HUES48 (cell line): ENCODE results near the gene SUPT5H.
"Not testable (repeated sequence)": the region's sequence is repeated elsewhere in the genome, so short reads cannot be mapped to it uniquely, and the experiment has no call there.

ENCODE experiments used
- H3K27ac ChIP-seq: one replicate; pipeline ENCODE4 v1.7.0; 2013; ENCODE audit warnings: low read depth, low read length, inconsistent platforms
- H3K27me3 ChIP-seq: 2 replicates; pipeline ENCODE4 v1.6.1; 2013; ENCODE audit warnings: mild to moderate bottlenecking, low read length; ENCODE audit not compliant: control insufficient read depth, insufficient read depth
- H3K36me3 ChIP-seq: 2 replicates; pipeline ENCODE4 v1.6.1; 2013; ENCODE audit warnings: low read length; ENCODE audit not compliant: control insufficient read depth, insufficient read depth
- H3K4me1 ChIP-seq: 2 replicates; pipeline ENCODE4 v1.6.1; 2013; ENCODE audit warnings: mild to moderate bottlenecking, low read length; ENCODE audit not compliant: control insufficient read depth, insufficient read depth
- H3K4me3 ChIP-seq: 2 replicates; pipeline ENCODE4 v1.5.1; 2013; ENCODE audit warnings: mild to moderate bottlenecking, low read depth, low read length
- H3K9ac ChIP-seq: 2 replicates; pipeline ENCODE4 v1.6.1; 2013; ENCODE audit warnings: mild to moderate bottlenecking, low read depth, low read length, moderate library complexity
- H3K9me3 ChIP-seq: 2 replicates; pipeline ENCODE4 v1.6.1; 2013; ENCODE audit warnings: low read length; ENCODE audit not compliant: control insufficient read depth, insufficient read depth

SUPT5H gene

DNA sequence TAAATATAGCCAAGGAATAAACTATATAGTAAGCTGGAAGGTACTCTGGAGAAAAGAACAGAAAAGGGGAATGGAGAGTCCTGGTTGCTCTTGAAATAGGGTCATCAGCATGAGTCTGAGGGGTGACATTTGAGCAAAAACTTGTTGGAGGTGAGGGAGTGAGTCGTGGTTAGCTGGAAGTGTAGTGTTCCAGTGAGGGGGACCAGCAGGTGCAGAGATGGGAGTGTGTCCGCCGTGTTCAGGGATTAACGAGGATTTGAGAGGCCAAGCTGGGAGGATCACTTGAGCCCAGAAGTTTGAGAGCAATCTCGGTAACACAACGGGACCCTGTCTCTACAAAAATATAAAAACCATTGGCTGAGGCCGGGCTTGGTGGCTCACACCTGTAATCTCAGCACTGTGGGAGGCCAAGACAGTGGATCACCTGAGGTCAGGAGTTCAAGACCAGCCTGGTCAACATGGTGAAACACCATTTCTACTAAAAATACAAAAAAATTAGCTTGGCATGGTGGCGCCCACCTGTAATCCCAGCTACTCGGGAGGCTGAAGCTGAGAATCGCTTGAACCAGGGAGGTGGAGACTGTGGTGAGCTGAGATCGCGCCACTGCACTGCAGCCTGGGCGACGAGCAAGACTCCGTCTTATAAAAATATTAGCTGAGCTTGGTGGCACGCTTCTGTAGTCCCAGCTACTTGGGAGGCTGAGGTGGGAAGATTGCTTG is 1.1 kb downstream of the SUPT5H start:
- H3K9ac ChIP-seq, result peak overlapping the region; percentile 90; the same call in 1 of the 2 replicates
- peak overlapping the region; percentile 95 for H3K4me3 ChIP-seq
- H3K36me3 ChIP-seq, result peaks cover 23% of the 10 kb centered on the region
- no peaks in the 10 kb centered on the region for H3K9me3 ChIP-seq
- no peaks in the 10 kb centered on the region for H3K4me1 ChIP-seq
- no peak overlapping the region for H3K27ac ChIP-seq
- no peaks in the 10 kb centered on the region for H3K27me3 ChIP-seq

GRCh38 chr19:39448271-39448670 is 2.9 kb downstream of the SUPT5H start:
- H3K9ac ChIP-seq, result no peak overlapping the region
- no peaks in the 10 kb centered on the region for H3K4me1 ChIP-seq
- no peaks in the 10 kb centered on the region for H3K27me3 ChIP-seq
- H3K36me3 ChIP-seq, result peaks cover 37% of the 10 kb centered on the region
- H3K4me3 ChIP-seq, result no peak overlapping the region
- H3K9me3 ChIP-seq, result no peaks in the 10 kb centered on the region
- H3K27ac ChIP-seq, result no peak overlapping the region

- Histone ChIP-seq H3K27me3 (no peaks in the 10 kb centered on the region), H3K9ac (no peak overlapping the region), H3K4me1 (no peaks in the 10 kb centered on the region), H3K9me3 (no peaks in the 10 kb centered on the region), H3K36me3 (peaks cover 47% of the 10 kb centered on the region), H3K27ac (no peak overlapping the region), H3K4me3 (no peak overlapping the region)
These were observed 3.9 kb downstream of the SUPT5H start for GRCh38 chr19:39449116-39449797.

- H3K4me1 ChIP-seq, H3K4me3 ChIP-seq, H3K27me3 ChIP-seq, H3K9ac ChIP-seq, H3K27ac ChIP-seq, H3K9me3 ChIP-seq: not testable (repeated sequence)
- H3K36me3 ChIP-seq, result peaks cover 52% of the 10 kb centered on the region
These were observed 5.9 kb downstream of the SUPT5H start for GRCh38 chr19:39451257-39451656.

- Histone ChIP-seq H3K4me3 (no peak overlapping the region), H3K9me3 (no peaks in the 10 kb centered on the region), H3K27me3 (no peaks in the 10 kb centered on the region), H3K9ac (no peak overlapping the region), H3K36me3 (peaks cover 83% of the 10 kb centered on the region), H3K27ac (no peak overlapping the region), H3K4me1 (no peaks in the 10 kb centered on the region)
These were observed 18.0 kb downstream of the SUPT5H start for GRCh38 chr19:39463403-39463802.

GRCh38 chr19:39465956-39466747 is 20.8 kb downstream of the SUPT5H start:
- Histone ChIP-seq H3K27ac (no peak overlapping the region), H3K9me3 (no peaks in the 10 kb centered on the region), H3K36me3 (peaks cover 83% of the 10 kb centered on the region), H3K27me3 (no peaks in the 10 kb centered on the region), H3K4me1 (no peaks in the 10 kb centered on the region), H3K9ac (no peak overlapping the region), H3K4me3 (no peak overlapping the region)

DNA sequence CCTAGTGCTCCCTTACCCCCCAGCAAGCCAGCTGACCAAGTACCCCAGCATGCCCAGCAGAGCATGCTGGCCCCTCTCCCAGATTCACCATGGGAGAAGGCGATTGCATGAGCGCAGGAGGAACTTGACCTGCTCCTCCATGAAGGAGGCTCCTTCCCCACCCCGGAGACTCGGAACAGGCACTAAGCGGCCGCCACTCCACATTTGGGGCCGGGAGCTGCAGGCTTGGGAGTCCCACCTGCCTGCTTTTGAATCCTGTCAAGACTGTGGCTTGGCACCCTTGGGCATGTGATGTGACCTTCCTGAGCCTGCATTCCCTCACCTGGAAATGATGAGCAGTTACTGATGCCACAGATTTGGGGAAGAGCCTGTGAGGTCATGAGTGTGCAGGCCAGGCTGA is 22.6 kb downstream of the SUPT5H start:
- H3K27ac ChIP-seq, result no peak overlapping the region
- H3K4me3 ChIP-seq, result no peak overlapping the region
- no peaks in the 10 kb centered on the region for H3K9me3 ChIP-seq
- H3K4me1 ChIP-seq, result no peaks in the 10 kb centered on the region
- H3K27me3 ChIP-seq, result no peaks in the 10 kb centered on the region
- peaks cover 93% of the 10 kb centered on the region for H3K36me3 ChIP-seq
- H3K9ac ChIP-seq, result no peak overlapping the region

DNA sequence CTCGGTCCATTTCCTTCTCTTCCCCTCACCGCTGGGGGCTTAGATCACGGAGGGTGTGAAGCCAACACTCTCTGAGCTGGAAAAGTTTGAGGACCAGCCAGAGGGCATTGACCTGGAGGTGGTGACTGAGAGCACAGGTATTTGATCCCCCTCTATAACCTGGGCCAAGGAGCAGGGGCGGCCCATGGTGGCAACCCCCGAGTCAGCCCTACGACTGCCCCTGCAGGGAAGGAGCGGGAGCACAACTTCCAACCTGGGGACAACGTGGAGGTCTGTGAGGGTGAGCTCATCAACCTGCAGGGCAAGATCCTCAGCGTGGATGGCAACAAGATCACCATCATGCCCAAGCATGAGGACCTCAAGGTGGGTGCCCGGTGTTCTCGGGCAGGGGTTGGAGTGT is 23.7 kb downstream of the SUPT5H start:
- H3K27me3 ChIP-seq, result no peaks in the 10 kb centered on the region
- H3K9ac ChIP-seq, result no peak overlapping the region
- no peak overlapping the region for H3K4me3 ChIP-seq
- H3K27ac ChIP-seq, result no peak overlapping the region
- H3K4me1 ChIP-seq, result no peaks in the 10 kb centered on the region
- peaks cover 94% of the 10 kb centered on the region for H3K36me3 ChIP-seq
- no peaks in the 10 kb centered on the region for H3K9me3 ChIP-seq

DNA sequence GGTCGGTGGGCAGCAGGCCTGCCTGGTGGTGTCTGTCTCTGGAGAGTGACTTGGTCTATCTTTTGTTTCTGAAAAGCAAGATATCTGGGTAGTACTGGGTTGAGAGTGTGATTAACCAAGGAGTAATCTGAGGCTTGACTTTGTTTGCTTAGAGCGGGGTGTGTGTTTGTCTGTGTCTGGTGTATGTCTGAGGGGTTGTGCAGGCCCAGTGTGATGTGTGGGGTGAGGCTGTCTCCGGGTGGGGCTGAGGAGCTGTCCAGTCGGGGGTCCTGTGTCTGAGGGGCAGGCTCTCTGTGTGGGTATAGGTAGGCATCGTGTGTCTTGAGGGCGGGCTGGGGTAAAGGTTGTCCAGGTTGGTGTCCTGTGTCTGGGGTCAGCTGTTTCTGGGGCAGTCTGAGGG is 24.2 kb downstream of the SUPT5H start:
- H3K36me3 ChIP-seq, result peaks cover 94% of the 10 kb centered on the region
- no peak overlapping the region for H3K27ac ChIP-seq
- no peak overlapping the region for H3K9ac ChIP-seq

DNA sequence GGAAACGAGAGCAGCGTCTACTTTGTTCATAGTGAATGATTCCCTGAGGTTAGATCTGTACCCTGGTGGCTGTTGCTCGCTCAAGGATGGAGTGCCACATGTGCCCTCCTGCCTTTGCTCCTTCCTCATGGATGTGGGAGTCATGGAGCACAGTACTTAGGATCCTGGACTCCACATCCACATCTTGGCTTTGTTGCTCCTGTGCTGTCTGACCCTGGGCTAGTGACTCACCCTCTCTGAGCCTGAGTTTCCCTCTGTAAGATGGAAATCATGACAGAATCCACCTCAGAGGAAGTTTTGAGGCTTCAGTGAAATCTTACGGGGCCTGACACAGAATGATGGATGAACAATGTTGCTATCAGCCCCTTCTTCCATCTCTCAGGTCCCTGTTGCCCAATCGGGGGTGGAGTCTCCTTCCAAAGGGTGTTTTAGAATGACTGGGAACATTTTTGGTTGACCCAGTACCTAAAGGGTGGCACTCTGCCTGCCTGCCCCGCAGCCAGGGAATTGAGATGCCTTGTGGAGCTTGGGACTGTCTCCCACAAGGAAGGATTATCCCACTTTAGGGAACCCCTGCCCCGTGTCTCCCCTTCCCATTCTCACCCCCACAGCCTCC is 25.4 kb downstream of the SUPT5H start:
- Histone ChIP-seq H3K36me3 (peaks cover 90% of the 10 kb centered on the region), H3K27ac (no peak overlapping the region), H3K9ac (no peak overlapping the region), H3K4me1 (no peaks in the 10 kb centered on the region), H3K4me3 (no peak overlapping the region), H3K27me3 (no peaks in the 10 kb centered on the region), H3K9me3 (no peaks in the 10 kb centered on the region)

More for the DNA sequence above, 24.2 kb downstream of the SUPT5H start:
- H3K4me3 ChIP-seq, result no peak overlapping the region
- no peaks in the 10 kb centered on the region for H3K27me3 ChIP-seq
- no peaks in the 10 kb centered on the region for H3K4me1 ChIP-seq
- H3K9me3 ChIP-seq, result no peaks in the 10 kb centered on the region
